Keratinocyte (primary cell): Measurements from ENCODE around the gene CHODL.

Source experiments
- EZH2 ChIP-seq: IDR thresholded peaks from one replicate; pipeline ENCODE4 v1.6.1; 2012; ENCODE audit warnings: inconsistent platforms, mild to moderate bottlenecking, low read length, moderate library complexity
- TF ChIP-seq, protein P1 (sequence below), 3 experiments: IDR thresholded peaks in 1 of 3; conservative IDR thresholded peaks in 1 of 3; optimal IDR thresholded peaks in 1 of 3; 2 replicates in 2 of 3; 3 replicates in 1 of 3; pipeline versions ENCODE3 to v1.5.1; 2011; ENCODE audit warnings: low read length in 3 of 3, mild to moderate bottlenecking in 3 of 3, moderate library complexity in 2 of 3, control low read depth in 1 of 3, inconsistent platforms in 1 of 3; ENCODE audit not compliant: insufficient read depth in 2 of 3; ENCODE audit errors: extremely low read depth in 1 of 3

- TF ChIP-seq, protein P1, sequence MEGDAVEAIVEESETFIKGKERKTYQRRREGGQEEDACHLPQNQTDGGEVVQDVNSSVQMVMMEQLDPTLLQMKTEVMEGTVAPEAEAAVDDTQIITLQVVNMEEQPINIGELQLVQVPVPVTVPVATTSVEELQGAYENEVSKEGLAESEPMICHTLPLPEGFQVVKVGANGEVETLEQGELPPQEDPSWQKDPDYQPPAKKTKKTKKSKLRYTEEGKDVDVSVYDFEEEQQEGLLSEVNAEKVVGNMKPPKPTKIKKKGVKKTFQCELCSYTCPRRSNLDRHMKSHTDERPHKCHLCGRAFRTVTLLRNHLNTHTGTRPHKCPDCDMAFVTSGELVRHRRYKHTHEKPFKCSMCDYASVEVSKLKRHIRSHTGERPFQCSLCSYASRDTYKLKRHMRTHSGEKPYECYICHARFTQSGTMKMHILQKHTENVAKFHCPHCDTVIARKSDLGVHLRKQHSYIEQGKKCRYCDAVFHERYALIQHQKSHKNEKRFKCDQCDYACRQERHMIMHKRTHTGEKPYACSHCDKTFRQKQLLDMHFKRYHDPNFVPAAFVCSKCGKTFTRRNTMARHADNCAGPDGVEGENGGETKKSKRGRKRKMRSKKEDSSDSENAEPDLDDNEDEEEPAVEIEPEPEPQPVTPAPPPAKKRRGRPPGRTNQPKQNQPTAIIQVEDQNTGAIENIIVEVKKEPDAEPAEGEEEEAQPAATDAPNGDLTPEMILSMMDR (optimal IDR thresholded peaks at IDR 0.05 in 1 of 3, IDR thresholded peaks at IDR 0.05 in 1 of 3, conservative IDR thresholded peaks at IDR 0.05 in 1 of 3; ENCODE audit: extremely low read depth in 1 of 3, insufficient read depth in 2 of 3, low read length in 3 of 3): no peak
- TF ChIP-seq EZH2: no peak
Measured at GRCh38 chr21:18289876-18290275, 45.2 kb downstream of the CHODL start.
